HG02938 (cell line): ENCODE results near the gene ZNF710.

Source experiments
- ATAC-seq: cut with Tn5 transposase; IDR thresholded peaks from one replicate; pipeline ENCODE4 v1.9.1; 2021; ENCODE audit warnings: mild to moderate bottlenecking, moderate library complexity; ENCODE audit not compliant: unreplicated experiment

ZNF710 gene

DNA sequence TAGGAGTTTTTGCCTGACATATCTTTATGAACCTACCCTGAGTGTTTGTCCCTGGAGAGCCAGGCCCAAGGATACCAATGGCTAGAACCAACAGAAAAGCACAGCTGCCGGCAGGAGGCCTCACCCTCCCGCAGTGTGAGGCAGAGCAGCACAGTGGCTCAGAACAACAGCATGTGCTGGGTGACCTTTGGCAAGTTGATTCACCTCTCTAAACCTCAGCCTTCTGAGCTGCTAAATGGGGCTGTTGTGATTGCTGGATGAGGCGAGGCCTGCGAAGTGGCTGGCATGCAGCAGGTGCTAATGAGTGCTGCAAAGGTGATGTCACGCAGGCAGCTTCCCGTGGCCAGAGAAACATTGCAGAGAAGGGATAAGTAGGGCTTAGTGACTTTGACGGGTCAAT, 77.8 kb downstream of the ZNF710 start:
- no peak for ATAC-seq

- ATAC-seq, result no peak
Measured at GRCh38 chr15:90079619-90080457, 78.7 kb downstream of the ZNF710 start.

GRCh38 chr15:90080458-90080755, 79.3 kb downstream of the ZNF710 start:
- ATAC-seq, result no peak

DNA sequence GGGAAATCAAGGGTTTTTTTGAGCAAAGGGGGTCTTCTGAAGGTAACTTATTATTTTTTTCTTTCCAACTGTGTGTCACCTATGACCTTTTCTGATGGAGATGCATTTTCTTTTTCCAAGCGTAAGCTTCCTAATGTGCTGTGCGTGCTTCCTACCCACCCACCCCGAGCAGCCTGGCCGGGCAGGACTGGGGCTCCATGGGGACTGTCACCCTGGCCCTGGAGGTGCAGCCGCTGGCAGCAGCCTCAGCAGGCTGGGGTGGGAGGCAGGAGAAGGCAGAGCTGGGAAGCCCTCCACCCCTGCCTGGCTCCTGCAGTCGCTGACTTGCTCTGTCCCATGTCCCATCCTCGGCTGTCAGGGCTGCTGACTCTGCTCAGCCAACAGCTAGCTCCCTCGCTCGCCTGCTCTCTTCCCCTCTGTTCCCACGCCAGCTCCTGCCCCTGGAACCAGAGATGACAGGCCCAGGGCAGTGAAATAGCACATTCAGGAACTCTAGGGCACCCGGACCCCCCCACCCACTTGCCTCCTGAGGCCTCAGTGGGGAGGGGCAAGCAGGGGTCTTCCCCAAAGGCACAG, 79.8 kb downstream of the ZNF710 start:
- ATAC-seq, result no peak

GRCh38 chr15:90082140-90082715, 81.1 kb downstream of the ZNF710 start:
- no peak for ATAC-seq

DNA sequence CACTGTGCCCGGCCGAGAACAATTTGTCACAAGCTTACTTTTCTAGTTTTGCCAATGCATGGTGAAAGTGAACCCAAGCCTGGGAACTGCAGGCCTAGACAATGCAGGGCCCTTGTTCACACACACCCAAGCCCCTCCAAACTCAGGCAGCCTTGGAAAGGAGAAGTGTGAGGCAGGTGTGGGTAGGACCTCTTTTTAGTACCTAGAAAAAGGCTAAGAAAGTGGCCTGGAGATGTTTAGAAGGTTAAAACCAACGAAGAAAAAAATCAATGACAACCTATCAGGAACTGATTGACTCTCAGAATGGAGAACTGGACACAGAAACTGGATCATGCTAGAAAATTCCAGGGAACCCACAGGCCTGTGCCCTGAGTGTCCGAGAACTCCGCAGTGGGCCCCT, 82.3 kb downstream of the ZNF710 start:
- ATAC-seq, result no peak

DNA sequence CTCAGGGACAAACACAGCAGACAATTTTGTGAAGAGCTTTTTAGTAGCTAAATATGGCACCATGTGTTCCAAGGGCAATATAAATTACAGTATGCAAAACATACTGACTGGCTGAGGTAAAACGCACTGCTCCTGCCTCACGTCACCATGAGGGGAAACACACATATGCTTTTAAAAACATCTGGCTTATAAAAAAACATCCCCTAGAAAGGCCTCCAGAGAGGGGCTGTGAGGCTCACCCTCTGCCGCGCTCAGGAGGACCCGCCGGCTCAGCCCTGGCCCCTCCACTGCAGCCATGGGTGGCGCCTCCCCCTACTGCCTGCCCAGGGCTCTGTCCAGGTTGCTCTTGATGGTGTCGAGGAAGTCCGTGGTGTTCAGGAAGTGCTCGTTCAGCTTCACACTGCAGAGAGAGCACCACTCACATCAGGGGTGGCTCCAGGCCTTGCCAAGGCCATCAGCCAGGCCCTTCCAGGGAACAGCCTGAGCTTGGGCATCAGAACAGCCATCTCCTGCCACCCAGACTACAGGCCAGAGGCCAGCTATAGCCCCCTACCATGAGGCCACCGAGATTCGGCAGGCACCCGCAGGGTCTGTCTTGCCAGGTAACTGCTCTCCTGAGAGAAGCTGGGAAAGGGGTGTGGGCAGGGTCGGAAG, 83.0 kb downstream of the ZNF710 start:
- ATAC-seq, result no peak

DNA sequence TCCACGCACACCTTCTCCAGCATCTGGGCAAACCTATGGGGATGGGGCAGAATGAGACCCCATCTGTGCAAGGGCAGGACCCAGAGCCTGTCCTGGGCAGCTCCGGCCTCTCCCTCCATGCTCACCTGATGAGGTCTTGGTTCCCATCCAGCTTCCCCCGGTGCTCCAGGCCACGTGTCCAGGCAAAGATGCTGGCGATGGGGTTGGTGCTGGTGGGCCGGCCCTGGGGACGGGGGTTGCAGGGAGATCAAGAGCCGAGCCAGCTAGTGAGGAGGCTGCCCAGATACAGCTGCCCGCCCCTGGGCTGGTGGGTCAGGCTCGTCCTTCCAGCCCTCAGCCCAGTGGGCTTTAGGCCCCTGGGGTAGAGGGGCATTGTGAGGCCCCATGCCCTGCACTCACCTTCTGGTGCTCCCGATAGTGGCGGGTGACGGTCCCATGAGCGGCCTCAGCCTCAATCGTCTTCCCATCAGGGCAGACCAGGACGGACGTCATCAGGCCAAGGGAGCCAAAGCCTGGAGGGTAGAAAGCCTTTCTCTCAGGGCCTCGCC, 83.8 kb downstream of the ZNF710 start:
- no peak for ATAC-seq

DNA sequence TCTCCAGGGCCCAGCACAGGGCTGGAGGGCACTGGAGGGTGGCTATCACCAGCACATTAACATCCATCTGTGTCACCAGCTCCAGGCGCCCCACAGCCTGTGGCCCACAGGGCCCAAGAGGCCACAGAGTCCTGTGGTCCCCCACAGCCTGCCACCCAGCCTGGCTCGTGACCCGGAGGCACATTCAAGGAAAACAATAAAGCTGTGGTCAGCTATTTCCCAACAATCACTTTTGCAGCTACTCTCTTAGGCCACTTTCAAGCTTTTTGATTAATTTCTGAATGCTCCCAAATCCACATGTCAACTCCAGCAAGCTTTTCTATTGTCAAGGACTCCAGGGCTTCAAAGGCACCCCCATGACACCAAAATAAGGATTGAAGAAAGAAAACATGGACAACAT, 84.4 kb downstream of the ZNF710 start:
- ATAC-seq, result no peak

DNA sequence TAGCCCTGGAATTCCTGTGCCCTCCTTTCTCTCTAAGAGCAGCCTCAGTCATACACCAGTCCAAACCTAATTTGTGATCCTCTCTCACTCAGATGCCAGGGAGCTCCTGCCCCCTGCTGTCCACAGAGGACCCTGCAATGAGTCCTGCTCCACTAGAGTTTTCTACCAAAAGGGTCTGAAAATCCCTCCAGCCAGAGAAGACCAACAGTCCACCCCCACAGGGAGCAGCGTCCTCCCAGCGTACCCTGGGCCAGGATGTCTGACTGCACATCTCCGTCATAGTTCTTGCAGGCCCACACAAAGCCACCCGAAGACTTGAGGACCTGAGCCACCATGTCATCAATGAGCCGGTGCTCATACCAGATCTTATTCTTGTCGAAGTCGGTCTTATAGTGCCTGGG, 85.7 kb downstream of the ZNF710 start:
- ATAC-seq, result no peak

GRCh38 chr15:90087454-90088154, 86.5 kb downstream of the ZNF710 start:
- ATAC-seq, result no peak

GRCh38 chr15:90090226-90090848, 89.2 kb downstream of the ZNF710 start:
- ATAC-seq, result no peak

DNA sequence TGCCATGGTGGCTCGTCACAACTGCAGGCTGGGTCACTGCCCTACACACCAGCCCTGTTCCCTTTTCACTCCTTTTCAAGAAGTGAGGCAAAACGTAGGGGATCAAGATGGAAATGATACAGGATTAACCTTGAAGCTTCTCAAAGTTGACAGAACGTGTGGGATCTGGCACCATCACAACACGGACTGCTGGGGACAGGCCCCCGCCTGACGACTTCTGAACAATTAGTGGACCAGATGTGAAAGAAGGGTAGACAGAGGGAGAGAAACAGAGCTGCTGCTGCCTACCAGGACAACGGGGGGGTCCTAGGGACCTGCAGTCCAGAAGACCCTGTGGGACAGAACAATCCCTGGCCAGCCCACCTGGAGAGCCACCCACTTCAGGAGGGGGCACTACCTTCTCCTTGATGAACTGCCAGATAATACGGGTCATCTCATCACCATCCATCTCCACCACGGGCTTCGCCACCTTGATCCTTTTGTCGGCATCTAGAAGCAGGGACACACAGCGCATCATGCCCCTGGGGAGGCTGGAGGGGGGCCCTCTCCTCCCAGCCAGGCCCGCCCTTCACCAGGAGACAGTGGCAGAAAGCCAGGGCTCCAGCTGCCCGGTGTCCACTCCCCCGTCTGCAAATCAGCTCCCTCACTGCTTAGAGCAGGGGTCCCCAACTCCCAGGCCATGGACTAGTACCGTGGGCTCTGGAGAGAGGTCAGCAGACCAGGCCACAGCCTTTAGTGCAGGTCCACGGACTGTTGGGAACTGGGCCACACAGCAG, 90.2 kb downstream of the ZNF710 start:
- ATAC-seq, result no peak

DNA sequence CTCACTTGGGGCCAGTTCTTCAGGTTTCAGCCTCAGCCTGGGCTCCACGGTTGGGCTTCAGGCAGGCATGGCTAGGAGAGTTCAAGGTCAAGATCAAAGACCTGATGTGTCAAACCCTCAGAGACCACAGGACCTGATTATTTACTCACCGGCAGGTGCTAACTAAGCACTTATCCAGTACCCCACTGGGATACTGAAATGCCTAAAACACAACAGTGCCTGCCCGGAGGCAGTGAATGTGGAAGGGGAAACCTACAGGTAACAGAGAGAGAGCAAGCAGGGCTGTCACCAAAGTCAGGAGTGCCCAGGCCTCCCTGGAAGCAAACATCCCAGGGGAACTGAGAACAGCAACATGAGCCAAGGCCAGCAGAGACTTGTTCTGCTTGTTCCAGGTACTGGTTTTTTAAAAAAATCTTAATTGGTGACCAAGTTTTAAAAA, 94.4 kb downstream of the ZNF710 start:
- ATAC-seq, result no peak

DNA sequence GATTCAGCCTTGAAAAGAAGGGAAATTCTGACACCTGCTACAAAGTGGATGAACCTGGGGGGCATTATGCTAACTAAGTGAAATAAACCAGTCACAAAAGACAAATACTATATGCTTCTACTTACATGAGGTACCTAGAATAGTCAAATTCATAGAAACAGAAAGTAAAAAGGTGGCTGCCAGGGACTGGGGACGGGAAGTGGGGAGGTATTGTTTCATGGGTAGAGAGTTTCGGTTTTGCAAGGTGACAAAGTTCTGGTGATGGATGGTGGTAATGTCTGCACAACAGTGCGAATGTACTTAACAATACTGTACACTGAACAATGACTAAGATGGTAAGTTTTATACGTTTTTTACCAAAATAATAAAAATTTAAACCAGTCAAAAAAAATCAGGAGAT, 96.4 kb downstream of the ZNF710 start:
- peak; percentile 74 for ATAC-seq

- ATAC-seq, result no peak
Measured at GRCh38 chr15:90099072-90099867, 98.1 kb downstream of the ZNF710 start.

- ATAC-seq, result no peak
Measured at GRCh38 chr15:90099868-90100831, 99.0 kb downstream of the ZNF710 start.
